M059J (cell line): ENCODE measurements around the gene SRGAP2C. TPM values are rescaled to one million over a fixed set of nuclear protein-coding genes. Genes with fewer than 3 reads are reported as not detected.
"Not testable (repeated sequence)": the region's sequence is repeated elsewhere in the genome, so short reads cannot be mapped to it uniquely, and the experiment has no call there.

Source experiments
- DNase-seq: peaks from one replicate; pipeline ENCODE4 v3.0.0-alpha.2; 2012; ENCODE audit warnings: low read depth
- total RNA-seq: library from RNA; depleted of rRNA; stranded (reverse); fragments of >200 nt; shearing (Covaris generic); gene quantifications from 2 replicates; pipeline ENCODE4 v1.2.3, GENCODE V29; 2014

Gene SRGAP2C
- total RNA-seq, 1 experiment from 2014 or later, result 30.3 TPM

DNA sequence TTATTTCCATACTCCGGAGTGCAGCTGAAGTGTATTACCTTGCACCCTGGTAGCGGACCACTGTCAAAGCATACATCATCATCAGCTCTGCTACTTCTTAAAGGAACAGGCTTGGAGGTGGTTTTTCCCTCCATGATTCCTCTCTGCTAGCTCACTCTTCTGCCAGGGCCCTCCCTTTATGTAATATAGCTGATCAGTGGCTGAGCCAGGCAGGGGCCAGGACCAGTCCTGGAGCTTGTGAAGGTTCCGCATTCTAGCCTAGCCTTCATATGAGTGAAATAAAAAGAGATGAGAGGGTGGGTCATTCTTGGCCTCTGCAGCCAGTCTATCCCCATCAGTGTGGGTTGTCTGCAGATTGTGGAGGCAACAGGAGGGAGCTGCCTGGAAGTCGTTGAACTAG is 200.0 kb downstream of the SRGAP2C start:
- peak; percentile 27 for DNase-seq

- not testable (repeated sequence) for DNase-seq
These were observed 200.4 kb downstream of the SRGAP2C start for GRCh38 chr1:121385162-121385561.

GRCh38 chr1:121385563-121386288 is 201.0 kb downstream of the SRGAP2C start:
- not testable (repeated sequence) for DNase-seq

GRCh38 chr1:121386319-121386948 is 201.7 kb downstream of the SRGAP2C start:
- not testable (repeated sequence) for DNase-seq

DNA sequence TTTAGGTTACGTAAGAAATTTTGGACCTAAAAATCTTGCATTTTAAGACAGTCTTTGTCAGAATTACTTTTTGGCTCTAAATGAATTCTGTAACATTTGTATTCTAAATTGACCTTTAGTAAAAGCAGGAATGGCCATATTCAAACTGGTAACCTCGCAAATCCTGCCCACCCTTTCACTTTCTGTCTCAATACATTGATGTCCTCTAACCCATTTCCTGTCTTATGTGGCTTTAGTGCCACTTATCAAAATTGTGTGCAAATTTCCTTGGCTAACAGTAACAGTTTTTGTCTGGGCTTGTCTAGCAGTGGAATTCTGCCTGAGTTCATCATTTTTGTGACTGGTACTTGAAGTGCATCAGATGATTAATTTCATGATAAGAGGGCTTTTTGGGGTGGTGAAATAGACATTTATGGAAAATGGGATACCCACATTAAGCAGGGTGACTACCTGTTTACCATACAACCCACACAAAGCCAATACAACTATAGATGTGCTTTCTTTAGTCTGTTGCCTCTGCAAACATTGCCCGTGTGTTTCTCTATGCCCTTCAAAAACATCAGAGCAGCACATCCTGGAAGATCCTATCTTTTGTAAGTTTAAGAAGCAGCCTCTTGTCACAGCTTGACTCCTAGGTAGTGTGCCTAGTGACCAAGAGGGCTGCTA is 205.3 kb downstream of the SRGAP2C start:
- not testable (repeated sequence) for DNase-seq

- not testable (repeated sequence) for DNase-seq
These were observed 207.4 kb downstream of the SRGAP2C start for GRCh38 chr1:121392130-121392529.

DNA sequence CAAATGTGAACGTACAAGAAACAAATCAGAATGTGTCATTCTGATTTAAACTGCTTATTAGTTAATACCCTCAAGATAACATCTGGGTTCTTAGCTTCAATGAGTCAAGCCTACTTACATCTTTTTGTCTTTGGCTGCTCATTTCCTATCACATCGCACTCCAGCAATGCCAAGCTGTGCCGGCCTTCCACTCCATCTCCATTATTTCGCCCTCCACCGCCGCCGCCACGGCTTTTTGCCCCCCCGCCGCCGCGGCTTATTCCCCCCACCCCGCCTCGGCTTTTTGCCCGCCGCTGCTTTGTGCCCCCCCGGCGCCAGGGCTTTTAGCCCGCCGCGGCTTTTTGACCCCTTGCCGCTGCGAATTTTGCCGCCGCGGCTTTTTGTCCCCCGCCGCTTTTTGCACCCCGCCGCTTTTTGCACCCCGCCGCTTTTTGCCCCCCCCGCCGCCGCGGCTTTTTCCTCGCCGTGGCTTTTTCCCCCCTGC is 211.0 kb downstream of the SRGAP2C start:
- peak; percentile 58 for DNase-seq

DNA sequence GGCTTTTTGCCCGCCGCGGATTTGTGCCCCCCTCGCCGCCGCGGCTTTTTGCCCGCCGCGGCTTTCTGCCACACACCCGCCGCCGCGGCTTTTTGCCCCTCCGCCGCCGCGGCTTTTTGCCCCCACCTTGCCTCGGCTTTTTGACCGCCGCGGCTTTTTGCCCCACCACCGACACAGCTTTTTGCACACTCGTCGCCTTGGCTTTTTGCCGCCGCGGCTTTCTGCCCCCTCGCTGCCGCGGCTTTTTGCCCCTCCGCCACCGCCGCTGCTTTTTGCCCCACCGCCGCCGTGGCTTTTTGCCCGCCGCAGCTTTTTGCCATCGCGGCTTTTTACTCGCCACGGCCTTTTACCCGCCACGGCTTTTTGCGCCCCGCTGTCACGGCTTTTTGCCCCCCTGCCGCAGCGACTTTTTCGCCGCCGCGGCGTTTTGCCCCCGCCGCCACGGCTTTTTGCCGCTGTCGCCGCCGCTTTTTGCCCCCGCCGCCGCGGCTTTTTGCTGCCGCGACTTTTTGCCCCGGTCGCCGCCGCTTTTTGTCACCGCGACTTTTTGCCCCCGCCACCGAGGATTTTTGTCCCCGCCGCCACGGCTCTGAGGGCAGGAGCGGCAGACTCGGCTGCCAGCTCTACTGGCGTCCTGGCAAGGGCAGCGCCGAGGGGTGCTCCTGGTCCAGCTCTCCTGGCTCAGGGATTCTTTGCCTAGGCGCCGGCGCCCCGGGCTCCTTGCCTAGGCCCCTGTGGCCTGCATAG is 211.7 kb downstream of the SRGAP2C start:
- DNase-seq, result peak; percentile 4

- DNase-seq, result not testable (repeated sequence)
These were observed 212.3 kb downstream of the SRGAP2C start for GRCh38 chr1:121397101-121397500.

DNA sequence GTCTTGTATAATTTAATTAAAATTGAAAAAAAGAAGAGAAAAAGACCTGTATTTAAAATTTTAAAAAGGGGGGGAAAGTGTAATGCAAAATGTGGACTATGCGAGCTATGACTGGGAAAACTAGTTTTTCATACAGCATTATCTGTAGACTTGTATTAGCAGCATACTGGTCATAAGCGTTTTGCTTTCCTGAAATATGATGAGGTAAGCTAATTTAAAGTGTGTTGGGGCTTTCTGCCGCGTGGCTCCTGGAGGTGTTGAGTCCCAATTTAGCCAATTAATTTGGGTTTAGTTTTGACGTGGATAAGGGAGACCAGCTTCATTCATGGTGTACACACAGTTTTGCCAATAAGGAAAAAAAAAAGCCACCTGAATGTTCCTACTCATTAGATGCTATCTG is 214.4 kb downstream of the SRGAP2C start:
- not testable (repeated sequence) for DNase-seq

- not testable (repeated sequence) for DNase-seq
These were observed 215.3 kb downstream of the SRGAP2C start for GRCh38 chr1:121400108-121400507.

- DNase-seq, result not testable (repeated sequence)
These were observed 216.0 kb downstream of the SRGAP2C start for GRCh38 chr1:121400541-121401310.

GRCh38 chr1:121401375-121401955 is 216.7 kb downstream of the SRGAP2C start:
- not testable (repeated sequence) for DNase-seq

DNA sequence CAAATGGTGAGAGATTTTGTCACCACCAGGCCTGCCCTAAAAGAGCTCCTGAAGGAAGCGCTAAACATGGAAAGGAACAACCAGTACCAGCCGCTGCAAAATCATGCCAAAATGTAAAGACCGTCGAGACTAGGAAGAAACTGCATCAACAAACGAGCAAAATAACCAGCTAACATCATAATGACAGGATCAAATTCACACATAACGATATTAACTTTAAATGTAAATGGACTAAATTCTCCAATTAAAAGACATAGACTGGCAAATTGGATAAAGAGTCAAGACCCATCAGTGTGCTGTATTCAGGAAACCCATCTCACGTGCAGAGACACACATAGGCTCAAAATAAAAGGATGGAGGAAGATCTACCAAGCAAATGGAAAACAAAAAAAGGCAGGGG is 218.5 kb downstream of the SRGAP2C start:
- not testable (repeated sequence) for DNase-seq

GRCh38 chr1:121408354-121408753 is 223.6 kb downstream of the SRGAP2C start:
- DNase-seq, result no peak

DNA sequence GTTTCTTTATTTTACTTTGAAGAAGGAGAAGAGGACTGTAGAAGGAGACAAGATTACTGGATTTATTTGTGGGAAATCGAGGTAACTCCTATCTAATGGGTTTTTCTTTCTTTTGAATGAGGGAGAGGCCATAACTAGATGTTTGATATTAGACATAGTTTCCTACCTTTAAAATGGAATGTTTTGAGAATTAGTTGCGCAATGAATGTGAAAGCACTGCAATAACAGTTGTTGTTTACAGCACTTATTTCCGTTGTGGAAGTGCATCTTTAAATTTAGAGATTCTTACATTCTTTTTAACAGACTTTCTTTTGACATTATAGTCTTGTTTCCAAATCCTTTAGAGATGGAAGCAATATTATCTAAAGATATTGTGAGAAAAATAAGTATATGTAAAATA is 229.0 kb downstream of the SRGAP2C start:
- DNase-seq, result no peak

DNA sequence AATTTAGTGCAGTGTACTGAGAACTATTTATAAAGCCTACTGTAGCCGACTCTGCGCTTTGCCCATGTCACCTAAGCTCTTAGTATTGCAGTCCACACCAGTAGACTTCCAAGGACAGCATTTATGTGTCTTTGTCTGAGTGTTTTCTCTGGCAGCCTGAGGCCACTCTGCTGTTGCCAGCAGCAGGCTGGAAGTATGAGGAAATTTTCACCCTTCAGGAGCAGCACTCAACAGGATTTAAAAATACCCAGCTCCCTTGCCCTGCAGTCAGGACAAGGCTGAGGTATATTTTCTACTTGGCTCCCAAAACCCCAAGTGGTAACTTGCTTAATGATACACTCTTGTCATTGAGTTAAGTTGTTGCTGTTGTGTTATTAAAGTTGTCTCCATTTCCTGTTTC is 230.1 kb downstream of the SRGAP2C start:
- peak; percentile 17 for DNase-seq

GRCh38 chr1:121417325-121417923 is 232.6 kb downstream of the SRGAP2C start:
- no peak for DNase-seq

- no peak for DNase-seq
These were observed 233.7 kb downstream of the SRGAP2C start for GRCh38 chr1:121418369-121419049.
